H1 (cell line): ENCODE results near the gene KCNK3. TPM values are rescaled to one million over a fixed set of nuclear protein-coding genes. Genes with fewer than 3 reads are reported as not detected.

ENCODE experiments used
- BCL11A ChIP-seq, 2 experiments: IDR thresholded peaks; one replicate each; pipeline ENCODE4 v1.6.1; 2011; ENCODE audit warnings: low read depth in 2 of 2, low read length in 2 of 2, mild to moderate bottlenecking in 2 of 2
- CBX5 ChIP-seq: fragments of 300-800, 300-1000 bp; sonication (generic); IDR thresholded peaks from 2 replicates; pipeline ENCODE4 v1.7.1; 2016; ENCODE audit warnings: antibody characterized with exemption, low read length, low read depth
- JUN ChIP-seq: IDR thresholded peaks from 2 replicates; pipeline ENCODE4 v1.6.1; 2011; ENCODE audit warnings: low read depth, mild to moderate bottlenecking, improper control_type of control experiment, low read length
- PHF8 ChIP-seq: fragments of 200-600 bp; sonication (generic); conservative IDR thresholded peaks from 2 replicates; pipeline ENCODE4 v1.7.1; 2012; ENCODE audit warnings: low read depth, mild to moderate bottlenecking, inconsistent platforms, low read length, moderate library complexity
- SAP30 ChIP-seq: fragments of 300-600 bp; sonication (generic); IDR thresholded peaks from 2 replicates; pipeline ENCODE4 v1.7.1; 2012; ENCODE audit warnings: low read length, moderate library complexity, mild to moderate bottlenecking, inconsistent platforms; ENCODE audit not compliant: insufficient read depth, insufficient replicate concordance
- SIN3A ChIP-seq, 2 experiments: IDR thresholded peaks in 1 of 2; conservative IDR thresholded peaks in 1 of 2; 2 replicates each; pipeline ENCODE4 v1.6.1; 2011 to 2012; ENCODE audit warnings: low read length in 2 of 2, improper control_type of control experiment in 1 of 2, low read depth in 1 of 2, mild to moderate bottlenecking in 1 of 2
- YY1 ChIP-seq: IDR thresholded peaks from 2 replicates; pipeline ENCODE4 v1.6.1; 2011; ENCODE audit warnings: low read depth, mild to moderate bottlenecking, low read length
- polyA plus RNA-seq, 7 experiments: library from polyadenylated mRNA; depleted of rRNA in 3 of 7; stranded (reverse) in 5 of 7; unstranded in 2 of 7; fragments of >200 nt in 5 of 7; fragments of 200-250 nt in 2 of 7; gene quantifications; 1 replicate in 5 of 7; 2 replicates in 1 of 7; 4 replicates in 1 of 7; pipeline versions ENCODE4 v1.2.1 to v1.2.3, GENCODE V29; 2011 to 2013; ENCODE audit warnings: missing spikeins in 2 of 7, mixed read lengths in 2 of 7
- total RNA-seq: library from RNA; stranded (reverse); fragmentation: NEBNext Ultra II Directional; extraction: Animal tissue kit (Norgen Biotek cat#: 25700); gene quantifications from 2 replicates; pipeline ENCODE4 v1.2.1, GENCODE V29; 2021
- TF ChIP-seq, protein P1 (sequence below): IDR thresholded peaks from 2 replicates; pipeline ENCODE4 v1.6.1; 2012; ENCODE audit warnings: low read length, inconsistent platforms
- TF ChIP-seq, protein P2 (sequence below): IDR thresholded peaks from 2 replicates; pipeline ENCODE4 v1.6.1; 2011; ENCODE audit warnings: low read length, improper control_type of control experiment

The KCNK3 gene
- total and polyA plus RNA-seq, 2 of the 8 experiments (the other 6 are each of a cell fraction or from before 2014, with no cell fraction given): 0.29 to 0.30 TPM

DNA sequence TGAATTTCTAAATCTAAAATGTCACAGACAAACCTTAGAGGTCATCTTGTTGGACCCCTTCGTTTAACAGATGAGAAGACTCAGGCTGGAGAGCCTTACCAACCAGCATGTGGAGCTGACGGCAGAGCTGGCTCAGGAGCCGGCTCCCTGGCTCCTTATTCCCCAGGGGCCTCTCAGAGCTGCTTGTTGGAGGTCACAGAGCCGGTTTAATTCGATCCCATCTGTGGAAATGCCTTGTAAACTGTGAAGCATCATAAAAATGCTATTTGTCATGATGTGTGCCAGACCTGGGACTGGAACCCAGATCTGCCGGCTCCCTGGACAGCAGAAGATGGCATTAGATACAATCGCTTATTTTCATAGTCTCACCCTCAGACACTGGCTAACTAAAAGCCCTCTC, 43.2 kb upstream of the KCNK3 start (continued):
- TF ChIP-seq SAP30: no peak
- no peak for TF ChIP-seq BCL11A (IDR thresholded peaks at IDR 0.05; ENCODE audit: low read depth in 2 of 2, low read length in 2 of 2)
- TF ChIP-seq YY1: no peak
- TF ChIP-seq JUN: no peak
- TF ChIP-seq, protein P1, sequence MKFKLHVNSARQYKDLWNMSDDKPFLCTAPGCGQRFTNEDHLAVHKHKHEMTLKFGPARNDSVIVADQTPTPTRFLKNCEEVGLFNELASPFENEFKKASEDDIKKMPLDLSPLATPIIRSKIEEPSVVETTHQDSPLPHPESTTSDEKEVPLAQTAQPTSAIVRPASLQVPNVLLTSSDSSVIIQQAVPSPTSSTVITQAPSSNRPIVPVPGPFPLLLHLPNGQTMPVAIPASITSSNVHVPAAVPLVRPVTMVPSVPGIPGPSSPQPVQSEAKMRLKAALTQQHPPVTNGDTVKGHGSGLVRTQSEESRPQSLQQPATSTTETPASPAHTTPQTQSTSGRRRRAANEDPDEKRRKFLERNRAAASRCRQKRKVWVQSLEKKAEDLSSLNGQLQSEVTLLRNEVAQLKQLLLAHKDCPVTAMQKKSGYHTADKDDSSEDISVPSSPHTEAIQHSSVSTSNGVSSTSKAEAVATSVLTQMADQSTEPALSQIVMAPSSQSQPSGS: no peak
- TF ChIP-seq CBX5: no peak
- no peak for TF ChIP-seq SIN3A (conservative IDR thresholded peaks at IDR 0.05 in 1 of 2, IDR thresholded peaks at IDR 0.05 in 1 of 2; ENCODE audit: low read depth in 1 of 2, low read length in 2 of 2)
- TF ChIP-seq PHF8: no peak
- TF ChIP-seq, protein P2, sequence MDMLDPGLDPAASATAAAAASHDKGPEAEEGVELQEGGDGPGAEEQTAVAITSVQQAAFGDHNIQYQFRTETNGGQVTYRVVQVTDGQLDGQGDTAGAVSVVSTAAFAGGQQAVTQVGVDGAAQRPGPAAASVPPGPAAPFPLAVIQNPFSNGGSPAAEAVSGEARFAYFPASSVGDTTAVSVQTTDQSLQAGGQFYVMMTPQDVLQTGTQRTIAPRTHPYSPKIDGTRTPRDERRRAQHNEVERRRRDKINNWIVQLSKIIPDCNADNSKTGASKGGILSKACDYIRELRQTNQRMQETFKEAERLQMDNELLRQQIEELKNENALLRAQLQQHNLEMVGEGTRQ: no peak
